GM19372 (cell line): ENCODE data around the gene FICD.
A peak's percentile ranks its signal among the peaks of the same experiment; 100 is the strongest.

Experiments used
- ATAC-seq: cut with Tn5 transposase; IDR thresholded peaks from one replicate; pipeline ENCODE4 v1.9.1; 2021; ENCODE audit warnings: mild to moderate bottlenecking, low read depth, moderate library complexity; ENCODE audit not compliant: unreplicated experiment

Gene FICD

GRCh38 chr12:108563136-108563803, 48.2 kb downstream of the FICD start:
- peak; percentile 28 for ATAC-seq

GRCh38 chr12:108563804-108564151, 48.7 kb downstream of the FICD start:
- no peak for ATAC-seq

GRCh38 chr12:108564724-108565123, 49.6 kb downstream of the FICD start:
- ATAC-seq: no peak

- ATAC-seq: no peak
Measured at GRCh38 chr12:108565146-108565545, 50.1 kb downstream of the FICD start.

- no peak for ATAC-seq
Measured at GRCh38 chr12:108565976-108566375, 50.9 kb downstream of the FICD start.

- no peak for ATAC-seq
Measured at GRCh38 chr12:108566452-108566851, 51.4 kb downstream of the FICD start.

- ATAC-seq: no peak
Measured at GRCh38 chr12:108567406-108568337, 52.6 kb downstream of the FICD start.

- peak; percentile 74 for ATAC-seq
Measured at GRCh38 chr12:108568338-108569154, 53.5 kb downstream of the FICD start.
